Lung (tissue), 12 donors: ENCODE results near the gene ARSK. TPM values are rescaled to one million over a fixed set of nuclear protein-coding genes. Genes with fewer than 3 reads are reported as not detected.

Experiments used
- ATAC-seq: fragments of 200-7000 bp; cut with Tn5 transposase; one replicate; pipeline ENCODE4 v1.9.1; 2020; ENCODE audit warnings: moderate number of reproducible peaks; ENCODE audit not compliant: insufficient read depth, low FRiP score
- DNase-seq, 3 donors: peaks; one replicate each; pipeline ENCODE4 v3.0.0-alpha.2; 2013 to 2017
- H3K27ac ChIP-seq, 2 donors: one replicate each; pipeline ENCODE4 v1.5.1; 2013; ENCODE audit warnings: mild to moderate bottlenecking in 2 of 2, moderate library complexity in 2 of 2, control low read depth in 1 of 2, inconsistent platforms in 1 of 2, low read depth in 1 of 2, low read length in 1 of 2
- H3K27me3 ChIP-seq, 3 donors: one replicate each; pipeline ENCODE4 v1.5.1; 2013; ENCODE audit warnings: low read length in 2 of 3; ENCODE audit not compliant: control insufficient read depth in 3 of 3, insufficient read depth in 3 of 3
- H3K36me3 ChIP-seq, 4 donors: one replicate each; pipeline ENCODE4 v1.5.1; 2013; ENCODE audit warnings: low read length in 4 of 4, mild to moderate bottlenecking in 1 of 4, moderate library complexity in 1 of 4; ENCODE audit not compliant: control insufficient read depth in 4 of 4, insufficient read depth in 4 of 4
- H3K4me1 ChIP-seq, 5 donors: one replicate each; pipeline ENCODE4 v1.5.1; 2013; ENCODE audit warnings: low read length in 5 of 5, mild to moderate bottlenecking in 2 of 5, moderate library complexity in 1 of 5; ENCODE audit not compliant: control insufficient read depth in 5 of 5, insufficient read depth in 5 of 5
- H3K4me3 ChIP-seq: one replicate; pipeline ENCODE4 v1.5.1; 2013; ENCODE audit warnings: mild to moderate bottlenecking, control low read depth, moderate library complexity
- H3K9ac ChIP-seq, 2 donors: one replicate each; pipeline ENCODE4 v1.5.1; 2013; ENCODE audit warnings: low read length in 2 of 2, control low read depth in 1 of 2; ENCODE audit not compliant: insufficient read depth in 1 of 2
- H3K9me3 ChIP-seq, 4 donors: one replicate each; pipeline ENCODE4 v1.5.1; 2013; ENCODE audit warnings: low read length in 3 of 4, mild to moderate bottlenecking in 1 of 4, moderate library complexity in 1 of 4; ENCODE audit not compliant: control insufficient read depth in 4 of 4, insufficient read depth in 3 of 4
- CTCF ChIP-seq: IDR thresholded peaks from 2 replicates; pipeline ENCODE4 v1.5.1; 2012; ENCODE audit warnings: mild to moderate bottlenecking; ENCODE audit errors: control extremely low read depth, extremely low read depth
- WGBS, 2 donors: extraction: QIAGEN DNeasy Blood & Tissue Kit; methylation state at CpG; one replicate each; pipeline ENCODE4 v1.1.7; 2013; 5-methylcytosine and 5-hydroxymethylcytosine counted together
- polyA plus RNA-seq, 2 donors: library from polyadenylated mRNA; stranded (reverse); fragments of 200-250 nt; gene quantifications; one replicate each; pipeline ENCODE4 v1.2.1, GENCODE V29; 2013
- total RNA-seq, 2 donors: library from RNA; depleted of rRNA in 1 of 2; stranded (reverse); fragments of >200 nt in 1 of 2; gene quantifications; one replicate each; pipeline ENCODE4 v1.2.1, GENCODE V29; 2014 to 2021
- donor health status: control.
- donor health status: control.
- donor health status: Bipolar disorder and iron deficiency.
- donor health status: healthy.
- donor health status: DM: yes; HTN: yes; CAD: no.

Gene ARSK
- total and polyA plus RNA-seq, 4 donors = 2.6 to 10.5 (median 4.3) TPM

DNA sequence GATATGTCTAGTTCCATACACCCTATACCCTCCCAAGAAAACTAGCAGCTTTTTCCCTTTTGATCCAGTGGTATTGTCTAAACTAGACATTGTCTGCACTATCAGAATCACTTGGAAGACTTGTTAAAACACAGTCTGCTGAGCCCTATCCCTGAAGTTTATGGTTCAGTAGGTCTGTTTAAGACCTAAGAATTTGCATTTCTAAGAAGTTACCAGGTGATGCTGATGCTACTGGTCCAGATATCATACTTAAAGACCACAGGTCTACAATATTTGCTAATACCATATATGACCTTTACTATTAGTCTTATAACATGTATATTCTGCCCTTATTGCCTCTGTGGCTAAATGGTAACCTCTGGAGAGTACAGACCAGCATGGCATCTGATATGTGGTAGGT lies 23.4 kb upstream of the ARSK start:
- H3K36me3 ChIP-seq = peaks cover 6 to 52% (median 28%) of the 10 kb centered on the region in 4 donors
- no peak for ATAC-seq
- no peak overlapping the region for H3K4me3 ChIP-seq
- no peak overlapping the region for H3K27ac ChIP-seq
- peaks cover 0 to 3% (median 0%) of the 10 kb centered on the region in 5 donors for H3K4me1 ChIP-seq
- no peaks in the 10 kb centered on the region for H3K9me3 ChIP-seq
- DNase-seq = no peak
- TF ChIP-seq CTCF = no peak
- H3K27me3 ChIP-seq = no peaks in the 10 kb centered on the region
- H3K9ac ChIP-seq = no peak overlapping the region

- Histone ChIP-seq H3K36me3 (peaks cover 6 to 51% (median 24%) of the 10 kb centered on the region in 4 donors), H3K27ac (no peak overlapping the region), H3K4me3 (no peak overlapping the region), H3K9me3 (no peaks in the 10 kb centered on the region), H3K9ac (no peak overlapping the region), H3K27me3 (no peaks in the 10 kb centered on the region), H3K4me1 (peaks cover 0 to 3% (median 0%) of the 10 kb centered on the region in 5 donors)
- DNase-seq (no peak), ATAC-seq (no peak)
- no peak for TF ChIP-seq CTCF
- WGBS, 2 donors = 96 to 98% methylated on average over 2 of the region's 2 CpGs
These were observed 22.5 kb upstream of the ARSK start for GRCh38 chr5:95532415-95532814.

- WGBS, 2 donors = 70 to 83% methylated on average over 2 of the region's 2 CpGs
- no peak for TF ChIP-seq CTCF
- DNase-seq = peak in 2 of 3 donors; percentile 12 to 24
- Histone ChIP-seq H3K4me1 (peaks cover 0 to 3% (median 0%) of the 10 kb centered on the region in 5 donors), H3K4me3 (no peak overlapping the region), H3K9me3 (no peaks in the 10 kb centered on the region), H3K9ac (no peak overlapping the region), H3K36me3 (peaks cover 8 to 46% (median 21%) of the 10 kb centered on the region in 4 donors), H3K27ac (no peak overlapping the region), H3K27me3 (no peaks in the 10 kb centered on the region)
- ATAC-seq = no peak
These were observed 21.8 kb upstream of the ARSK start for GRCh38 chr5:95533106-95533505.

DNA sequence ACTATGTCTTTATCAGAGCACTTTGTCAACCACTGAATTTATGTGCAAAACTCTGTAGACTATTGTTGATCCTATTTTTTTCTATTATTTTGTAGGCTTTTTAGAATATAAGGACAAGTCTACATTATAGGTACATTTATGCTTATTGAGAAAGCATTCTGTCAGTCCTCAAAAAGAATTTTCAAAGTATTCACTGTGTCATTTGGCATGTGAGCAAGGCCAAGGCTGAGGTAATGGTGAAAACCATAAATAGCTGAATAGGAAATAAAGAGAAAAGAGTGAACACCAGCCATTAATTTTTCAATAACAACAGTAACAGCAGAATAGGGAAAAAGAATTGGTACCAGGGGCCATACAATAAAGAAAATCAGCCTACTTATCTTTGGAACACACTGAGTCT lies 21.1 kb upstream of the ARSK start:
- ATAC-seq (no peak), DNase-seq (no peak)
- H3K9ac ChIP-seq = no peak overlapping the region
- peaks cover 8 to 40% (median 20%) of the 10 kb centered on the region in 4 donors for H3K36me3 ChIP-seq
- H3K27ac ChIP-seq = no peak overlapping the region
- no peak for TF ChIP-seq CTCF
- no peak overlapping the region for H3K4me3 ChIP-seq
- no peaks in the 10 kb centered on the region for H3K27me3 ChIP-seq
- H3K9me3 ChIP-seq = no peaks in the 10 kb centered on the region
- H3K4me1 ChIP-seq = peaks cover 0 to 3% (median 0%) of the 10 kb centered on the region in 5 donors
